Kidney tubule cell (primary cell): ENCODE results near the gene PHLPP1.
A peak's percentile ranks its signal among the peaks of the same experiment; 100 is the strongest.

ENCODE experiments used
- DNase-seq: peaks from one replicate; pipeline ENCODE4 v3.0.0-alpha.2; 2018; ENCODE audit warnings: low spot score

Gene PHLPP1

DNA sequence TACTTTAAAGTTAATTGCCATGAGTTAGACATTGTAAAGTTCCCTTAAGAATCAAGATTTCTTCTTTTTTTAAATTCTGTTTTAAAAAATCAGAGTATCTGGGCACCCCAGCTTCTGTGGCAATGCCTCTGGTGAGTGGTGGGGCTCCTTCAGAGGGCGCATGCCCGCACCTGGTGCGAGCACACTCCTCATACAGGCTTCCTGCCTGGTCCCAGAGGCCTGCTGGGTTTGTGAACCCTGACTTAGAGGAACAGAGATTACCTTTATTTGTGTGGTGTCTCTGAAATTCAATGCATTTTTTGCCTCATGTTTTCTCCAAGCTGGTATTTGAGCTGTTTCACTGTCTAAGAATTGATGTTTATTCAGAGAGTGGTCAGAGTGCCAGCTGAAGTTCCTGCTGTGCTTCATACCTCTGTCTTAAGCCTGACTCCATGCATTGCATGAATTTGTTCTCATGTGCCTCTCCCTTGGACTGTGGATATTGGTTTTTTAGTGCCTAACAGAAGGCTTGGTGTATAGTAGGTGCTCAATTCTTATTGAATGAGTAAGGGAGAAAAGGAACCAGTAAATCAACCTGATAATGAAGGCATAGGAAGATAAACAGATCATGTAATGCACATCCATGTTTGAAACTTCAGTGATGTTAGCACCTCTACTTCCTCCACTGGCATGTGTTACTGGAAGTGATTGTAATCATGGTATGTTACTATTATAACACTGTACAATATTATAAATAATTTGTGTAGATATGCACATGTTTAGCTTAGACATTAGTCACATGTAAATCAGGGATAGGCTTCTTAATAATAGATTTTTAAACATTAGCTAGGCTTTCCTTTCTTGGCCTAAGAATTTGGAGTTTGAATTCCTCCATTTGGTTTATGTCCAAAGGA lies 29.0 kb downstream of the PHLPP1 start:
- no peak for DNase-seq

DNA sequence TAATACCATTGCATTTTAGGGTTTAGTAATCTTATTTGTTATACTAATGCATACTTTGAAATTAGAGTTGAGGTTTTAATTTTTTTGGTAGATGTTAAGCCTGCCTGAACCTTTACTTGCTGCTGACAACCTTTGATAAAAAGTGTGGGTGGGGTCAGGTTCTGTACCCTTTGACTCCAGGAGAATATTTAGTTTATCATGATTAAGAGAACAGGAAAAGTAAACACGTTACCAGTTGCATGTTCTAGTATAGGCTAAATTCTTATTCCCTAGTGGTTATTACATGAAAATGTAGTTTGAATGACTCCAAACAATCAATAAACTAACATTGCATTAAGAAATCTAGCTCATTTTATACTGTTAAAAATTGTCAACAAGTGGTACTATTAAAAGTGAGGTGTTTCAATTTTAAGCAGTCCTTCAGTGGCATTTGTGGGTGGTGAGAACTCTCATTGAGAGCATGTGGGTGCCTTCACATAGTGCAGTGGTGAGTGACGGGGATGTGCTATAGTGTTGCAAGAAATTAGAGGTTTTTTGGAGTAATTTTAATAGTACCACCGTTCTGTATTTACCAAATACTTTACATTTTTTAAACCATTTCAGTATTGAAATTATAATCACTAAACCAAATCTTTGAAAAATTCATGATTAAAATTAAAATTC lies 29.9 kb downstream of the PHLPP1 start:
- no peak for DNase-seq

GRCh38 chr18:62749389-62749788 lies 34.0 kb downstream of the PHLPP1 start:
- DNase-seq = no peak

DNA sequence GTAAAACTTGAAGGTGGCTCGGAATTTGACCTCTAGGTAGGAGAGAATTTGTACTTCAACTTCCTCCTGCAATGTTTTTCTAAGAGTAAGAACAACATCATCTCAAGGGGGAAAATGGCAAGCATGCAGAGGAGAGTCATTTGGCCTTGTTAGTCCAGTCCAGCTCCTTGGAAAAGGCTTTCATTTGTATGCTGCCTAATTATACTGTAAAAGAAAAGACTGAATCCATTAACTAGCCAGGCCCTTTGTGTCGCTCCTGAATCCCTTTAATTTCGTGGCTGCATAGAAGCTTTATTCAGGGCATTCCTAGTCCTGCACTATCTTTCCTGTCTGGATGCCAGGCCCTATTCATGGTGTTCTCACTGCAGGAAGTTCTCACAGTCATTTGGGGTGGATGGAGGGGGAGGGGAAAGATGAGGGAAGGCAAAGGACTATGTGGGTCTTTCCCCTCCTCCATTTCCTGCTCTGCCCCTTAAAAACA lies 36.0 kb downstream of the PHLPP1 start:
- DNase-seq = peak; percentile 31

DNA sequence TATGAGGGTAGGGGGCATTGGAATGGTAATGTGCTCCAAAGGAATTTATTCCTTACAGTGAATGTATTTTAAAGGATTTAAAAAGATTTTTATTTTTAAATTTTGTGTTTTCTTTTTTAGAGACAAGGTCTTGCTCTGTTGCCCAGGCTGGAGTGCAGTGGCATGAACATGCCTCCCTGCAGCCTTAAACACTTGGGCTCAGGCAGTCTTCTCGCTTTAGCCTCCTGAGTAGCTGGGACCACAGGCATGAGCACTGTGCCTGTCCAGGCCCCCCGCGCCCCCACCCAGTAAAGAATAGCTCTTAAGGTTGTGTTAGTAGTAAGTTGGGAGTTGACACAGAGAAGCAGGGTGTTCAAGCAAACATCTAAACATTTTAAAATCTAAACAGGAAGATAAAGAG lies 36.6 kb downstream of the PHLPP1 start:
- no peak for DNase-seq

DNA sequence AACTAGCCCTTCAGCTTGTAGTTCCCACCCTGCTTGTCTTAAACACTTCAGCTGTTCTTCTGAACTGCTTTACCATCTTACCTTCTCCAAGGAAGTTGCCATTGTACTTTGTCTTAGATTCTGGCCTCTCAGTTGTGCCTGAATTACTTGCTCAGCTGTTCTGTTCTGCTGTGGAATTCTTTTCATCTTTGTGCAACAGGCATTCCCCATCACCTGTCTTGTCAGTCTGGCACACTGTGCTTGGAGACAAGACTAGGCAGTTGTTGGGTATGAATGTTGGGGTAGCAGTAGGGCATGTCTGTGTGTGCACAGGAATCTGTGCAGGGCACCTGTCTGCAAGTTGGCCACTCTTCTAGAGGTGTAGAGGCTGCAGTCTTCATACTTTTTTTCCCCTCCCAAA lies 38.7 kb downstream of the PHLPP1 start:
- no peak for DNase-seq

DNA sequence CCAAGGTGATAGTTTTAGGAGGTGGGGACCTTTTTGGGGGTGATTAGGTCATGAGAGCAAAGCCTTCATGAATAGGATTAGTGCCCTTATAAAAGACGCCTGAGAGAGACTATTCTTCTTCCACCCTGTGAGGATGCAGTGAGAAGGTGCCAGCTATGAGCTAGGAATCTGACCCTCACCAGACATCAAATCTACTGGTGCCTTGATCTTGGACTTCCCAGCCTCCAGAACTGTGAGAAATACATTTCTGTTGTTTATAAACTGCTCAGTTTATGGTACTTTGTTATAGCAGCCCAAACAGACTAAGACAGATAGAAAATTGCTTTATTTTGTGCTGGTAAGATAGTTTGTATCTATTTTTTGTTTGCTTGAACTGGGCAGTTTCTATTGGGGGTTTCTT lies 40.1 kb downstream of the PHLPP1 start:
- DNase-seq = no peak

GRCh38 chr18:62755946-62756345 lies 40.6 kb downstream of the PHLPP1 start:
- no peak for DNase-seq

DNA sequence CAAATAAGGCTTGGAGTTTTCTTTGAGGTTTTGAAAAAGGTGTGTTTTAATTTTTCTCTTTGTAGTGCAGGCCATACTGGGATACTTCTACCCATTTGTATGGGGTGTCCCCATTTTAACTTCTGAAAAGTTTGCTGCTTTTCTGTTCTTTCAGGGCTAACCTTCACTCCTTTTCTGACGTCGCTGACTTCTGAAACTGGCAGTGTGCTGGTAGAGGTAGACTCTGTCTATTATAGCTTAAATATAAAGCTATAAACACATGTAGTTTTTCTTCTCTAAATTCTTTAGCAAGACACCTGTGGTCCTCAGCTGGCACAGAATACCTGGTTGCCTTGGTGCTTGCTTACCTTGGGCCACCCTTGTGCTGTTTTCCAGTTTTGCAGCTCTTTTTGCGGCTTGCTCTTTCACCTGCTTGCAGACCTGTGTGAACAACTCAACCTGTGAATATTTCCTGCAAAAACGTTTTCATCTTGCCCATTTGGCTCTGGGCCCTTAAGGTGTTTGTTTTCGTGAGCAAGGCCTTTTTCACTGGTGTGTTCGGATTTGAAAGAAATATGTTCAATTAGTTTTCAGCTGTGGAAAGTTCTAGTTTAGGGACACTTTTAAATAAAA lies 42.2 kb downstream of the PHLPP1 start:
- no peak for DNase-seq

DNA sequence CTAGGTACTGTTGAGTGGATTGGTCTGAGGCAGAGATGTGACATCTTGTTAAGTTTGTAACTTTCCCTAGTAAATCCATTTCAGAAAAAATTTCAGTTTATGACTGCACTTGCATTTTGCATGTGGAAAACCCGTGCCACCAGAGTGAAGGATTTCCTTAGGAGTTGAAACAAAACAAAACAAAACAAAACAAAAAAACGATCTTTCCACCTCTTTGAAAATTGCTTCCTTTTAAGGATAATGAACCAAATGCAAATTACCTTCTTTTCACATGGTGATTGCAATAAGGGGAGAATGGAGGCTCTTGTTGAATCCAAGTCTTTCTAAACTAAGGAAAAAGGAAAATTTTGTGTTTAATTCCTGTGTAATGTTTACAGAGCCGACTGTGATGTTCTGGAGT lies 43.2 kb downstream of the PHLPP1 start:
- DNase-seq = no peak

- DNase-seq = no peak
Observed at GRCh38 chr18:62759704-62760402, 44.5 kb downstream of the PHLPP1 start.

DNA sequence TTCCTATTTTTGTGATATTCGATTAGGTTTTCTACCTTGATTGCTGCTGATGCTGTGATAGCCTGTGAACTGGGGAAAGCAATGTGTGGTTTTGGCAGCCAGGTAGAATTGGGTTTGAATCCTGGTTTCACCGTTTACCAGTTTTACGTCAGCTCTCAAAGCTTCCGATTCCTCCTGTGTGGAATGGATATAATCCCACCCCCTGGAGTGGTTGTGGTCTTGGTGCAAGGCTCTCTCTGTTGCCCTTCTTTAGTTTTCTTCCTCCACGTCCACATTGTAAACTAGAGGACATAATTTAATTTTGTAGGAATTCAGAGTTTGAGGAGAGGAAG lies 45.0 kb downstream of the PHLPP1 start:
- no peak for DNase-seq

DNA sequence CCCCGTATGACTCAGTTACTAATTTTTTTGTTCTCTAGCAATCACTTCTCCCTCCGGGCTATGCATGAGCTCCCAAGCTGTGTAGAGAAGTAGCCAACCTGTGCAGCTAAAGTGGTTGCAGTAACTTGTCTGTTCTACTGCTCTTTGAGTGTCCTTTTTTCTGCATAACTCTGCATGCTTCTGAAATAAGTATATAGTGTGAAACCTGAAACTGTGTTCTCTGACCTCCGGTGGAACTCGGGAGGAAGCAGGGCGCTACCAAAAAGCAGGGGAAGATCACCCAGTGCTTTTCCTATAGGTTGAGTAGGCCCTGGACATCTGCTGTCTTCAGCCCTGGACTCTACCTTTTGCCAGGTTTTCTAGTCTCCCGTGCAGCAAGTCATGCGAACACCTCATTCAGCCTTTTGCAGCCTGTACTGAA lies 47.8 kb downstream of the PHLPP1 start:
- peak; percentile 35 for DNase-seq

GRCh38 chr18:62766266-62766665 lies 50.9 kb downstream of the PHLPP1 start:
- DNase-seq = peak; percentile 20

DNA sequence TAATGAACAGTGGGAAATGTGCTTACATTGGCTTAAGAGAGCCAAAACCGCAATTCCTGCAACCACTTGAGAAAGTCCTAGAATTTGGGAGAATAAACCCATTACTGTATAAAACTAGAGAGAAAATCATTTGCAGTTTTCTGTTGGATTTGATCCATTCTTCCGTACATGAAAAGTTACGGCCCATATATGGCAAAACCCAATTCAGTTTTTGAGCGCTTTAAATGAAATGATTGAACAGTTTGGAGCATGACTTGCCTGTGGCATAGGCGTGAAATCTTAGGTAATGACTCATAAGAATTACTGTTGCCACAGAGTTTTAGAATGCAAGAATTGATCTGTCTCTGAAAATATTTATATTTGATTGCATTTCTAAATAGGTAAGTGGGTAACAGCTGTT lies 52.0 kb downstream of the PHLPP1 start:
- DNase-seq = peak; percentile 40

DNA sequence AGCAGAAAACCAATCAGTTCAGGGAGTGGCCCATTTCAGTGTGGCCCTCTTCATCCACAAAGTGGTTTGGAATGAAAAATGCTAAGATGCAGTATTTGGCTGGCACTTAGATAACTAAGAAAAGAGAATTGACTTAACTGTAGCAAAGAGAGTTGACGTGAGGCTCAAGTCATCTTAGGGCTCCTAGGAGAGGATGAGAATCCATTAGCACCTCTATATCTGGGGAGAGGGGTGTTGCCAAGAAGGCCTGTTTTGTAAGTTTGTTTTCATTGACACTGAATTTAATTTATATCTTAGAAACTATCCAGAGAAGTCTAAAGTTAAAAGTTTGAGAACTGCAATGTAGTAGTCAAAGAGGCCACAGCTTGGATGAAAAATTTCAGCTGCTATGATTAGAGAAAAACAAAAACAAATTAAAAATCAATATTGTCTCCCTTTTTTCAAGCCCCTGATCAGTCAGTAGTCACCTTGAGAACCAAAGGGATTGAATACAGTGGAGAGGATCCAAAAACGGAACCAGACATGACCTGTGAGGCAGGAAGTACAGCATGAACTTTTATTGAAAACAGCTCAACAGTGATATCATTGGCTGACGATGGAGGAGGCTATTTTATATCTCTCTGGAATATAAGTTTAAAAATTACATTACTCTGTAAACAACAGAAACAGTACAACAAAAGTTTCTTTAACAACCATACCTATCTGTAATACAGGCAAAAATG lies 52.7 kb downstream of the PHLPP1 start:
- no peak for DNase-seq

- DNase-seq = no peak
Observed at GRCh38 chr18:62768558-62768943, 53.2 kb downstream of the PHLPP1 start.

- no peak for DNase-seq
Observed at GRCh38 chr18:62769216-62769615, 53.9 kb downstream of the PHLPP1 start.

- DNase-seq = no peak
Observed at GRCh38 chr18:62771494-62772270, 56.3 kb downstream of the PHLPP1 start.

GRCh38 chr18:62772860-62773584 lies 57.7 kb downstream of the PHLPP1 start:
- no peak for DNase-seq
